DMS153 (cell line): ENCODE data around the gene PLCB4.

Experiments used
- DNase-seq: peaks from one replicate; lab custom pipeline; 2025; lab: John Stamatoyannopoulos, UW

Gene PLCB4

GRCh38 chr20:9061434-9061833, 7.5 kb upstream of the PLCB4 start:
- no peak for DNase-seq

GRCh38 chr20:9062066-9062465, 6.8 kb upstream of the PLCB4 start:
- DNase-seq, result no peak

- no peak for DNase-seq
Observed at GRCh38 chr20:9066191-9066590, 2.7 kb upstream of the PLCB4 start.

- DNase-seq, result peak; percentile 12
Observed at GRCh38 chr20:9068233-9068801, 570 bp upstream of the PLCB4 start.

- no peak for DNase-seq
Observed at GRCh38 chr20:9070304-9070703, 1.4 kb downstream of the PLCB4 start.

- DNase-seq, result peak; percentile 7
Observed at GRCh38 chr20:9071976-9072726, 3.3 kb downstream of the PLCB4 start.

- DNase-seq, result no peak
Observed at GRCh38 chr20:9072861-9073500, 4.1 kb downstream of the PLCB4 start.

- no peak for DNase-seq
Observed at GRCh38 chr20:9075264-9076095, 6.6 kb downstream of the PLCB4 start.

GRCh38 chr20:9076440-9076839, 7.6 kb downstream of the PLCB4 start:
- no peak for DNase-seq

- DNase-seq, result peak; percentile 28
Observed at GRCh38 chr20:9078826-9079731, 10.2 kb downstream of the PLCB4 start.

GRCh38 chr20:9081423-9081966, 12.6 kb downstream of the PLCB4 start:
- no peak for DNase-seq

- DNase-seq, result no peak
Observed at GRCh38 chr20:9082741-9083140, 13.9 kb downstream of the PLCB4 start.

GRCh38 chr20:9087531-9088217, 18.8 kb downstream of the PLCB4 start:
- peak; percentile 8 for DNase-seq

GRCh38 chr20:9088556-9088955, 19.7 kb downstream of the PLCB4 start:
- DNase-seq, result no peak

GRCh38 chr20:9092113-9092512, 23.2 kb downstream of the PLCB4 start:
- no peak for DNase-seq

- no peak for DNase-seq
Observed at GRCh38 chr20:9092655-9093054, 23.8 kb downstream of the PLCB4 start.

GRCh38 chr20:9093218-9093957, 24.5 kb downstream of the PLCB4 start:
- no peak for DNase-seq

- no peak for DNase-seq
Observed at GRCh38 chr20:9099372-9099771, 30.5 kb downstream of the PLCB4 start.

GRCh38 chr20:9100691-9101090, 31.8 kb downstream of the PLCB4 start:
- no peak for DNase-seq

GRCh38 chr20:9102456-9102855, 33.6 kb downstream of the PLCB4 start:
- no peak for DNase-seq
